GM21360 (cell line): ENCODE results near the gene SHANK2.

Experiments used
- ATAC-seq: cut with Tn5 transposase; IDR thresholded peaks from one replicate; pipeline ENCODE4 v1.9.1; 2021; ENCODE audit warnings: mild to moderate bottlenecking, moderate library complexity; ENCODE audit not compliant: unreplicated experiment

Gene SHANK2

DNA sequence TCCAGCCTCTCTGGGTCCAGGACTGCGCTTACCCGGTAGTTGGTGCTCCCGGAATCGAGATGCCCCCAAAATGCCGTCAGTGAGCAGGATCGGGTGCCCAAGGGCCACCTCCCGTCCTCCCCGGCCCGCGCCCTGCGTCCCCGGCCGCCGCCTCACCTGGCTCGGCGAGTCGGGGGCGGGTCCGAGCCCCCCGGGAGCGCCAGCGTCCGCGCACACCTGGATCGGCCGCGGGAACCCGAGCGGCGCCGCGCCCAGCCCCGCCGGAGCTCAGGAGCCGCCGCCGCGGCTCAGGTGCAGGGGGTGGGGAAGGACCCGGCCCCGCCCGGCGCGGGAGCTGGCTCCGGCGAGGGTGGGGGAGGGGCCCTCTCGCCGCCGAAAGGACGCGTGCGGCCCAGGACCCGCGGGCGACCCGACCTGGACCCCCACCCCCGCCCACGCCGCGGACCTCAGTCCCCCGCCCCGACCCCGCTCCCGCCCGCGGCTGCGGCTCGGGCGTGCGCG lies at the start of gene SHANK2:
TSS of gene SHANK2 (minus strand) at position 309 of the 501 bp plus-strand sequence. CDS start 105,251 bp downstream, outside the sequence.
- ATAC-seq: no peak

DNA sequence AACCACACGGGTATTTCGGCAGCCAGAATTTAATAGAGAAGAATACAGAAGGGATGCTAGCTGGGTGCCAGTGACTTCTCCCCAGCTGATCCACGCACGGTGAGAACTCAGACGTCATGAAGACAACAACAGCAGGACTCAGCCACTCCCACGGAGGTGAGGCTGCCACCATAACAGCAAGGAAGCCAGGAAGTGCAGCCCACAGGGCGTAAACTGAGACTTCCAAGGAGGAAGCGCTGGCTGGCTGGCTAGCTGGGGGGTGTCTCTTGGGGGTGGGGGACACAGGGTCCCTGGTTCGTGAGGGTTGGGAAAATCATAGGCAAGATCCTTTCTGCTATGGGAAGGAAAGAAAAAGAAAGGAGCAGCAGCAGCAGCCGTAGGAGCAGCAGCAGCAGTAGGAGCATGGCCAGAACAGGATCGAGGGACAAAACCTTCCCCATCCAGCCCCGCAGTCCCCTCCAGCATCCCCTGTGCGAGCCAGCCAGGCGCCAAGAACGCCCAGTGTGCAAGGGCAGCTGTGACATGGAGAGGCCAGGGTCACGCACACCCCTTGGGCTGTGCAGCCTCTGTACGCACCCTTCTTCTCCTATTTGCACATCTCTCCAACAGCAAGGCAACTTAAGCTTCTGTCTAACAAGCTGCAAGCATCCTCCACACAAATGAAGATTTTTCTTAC lies 49.6 kb upstream of the SHANK2 start:
- no peak for ATAC-seq

DNA sequence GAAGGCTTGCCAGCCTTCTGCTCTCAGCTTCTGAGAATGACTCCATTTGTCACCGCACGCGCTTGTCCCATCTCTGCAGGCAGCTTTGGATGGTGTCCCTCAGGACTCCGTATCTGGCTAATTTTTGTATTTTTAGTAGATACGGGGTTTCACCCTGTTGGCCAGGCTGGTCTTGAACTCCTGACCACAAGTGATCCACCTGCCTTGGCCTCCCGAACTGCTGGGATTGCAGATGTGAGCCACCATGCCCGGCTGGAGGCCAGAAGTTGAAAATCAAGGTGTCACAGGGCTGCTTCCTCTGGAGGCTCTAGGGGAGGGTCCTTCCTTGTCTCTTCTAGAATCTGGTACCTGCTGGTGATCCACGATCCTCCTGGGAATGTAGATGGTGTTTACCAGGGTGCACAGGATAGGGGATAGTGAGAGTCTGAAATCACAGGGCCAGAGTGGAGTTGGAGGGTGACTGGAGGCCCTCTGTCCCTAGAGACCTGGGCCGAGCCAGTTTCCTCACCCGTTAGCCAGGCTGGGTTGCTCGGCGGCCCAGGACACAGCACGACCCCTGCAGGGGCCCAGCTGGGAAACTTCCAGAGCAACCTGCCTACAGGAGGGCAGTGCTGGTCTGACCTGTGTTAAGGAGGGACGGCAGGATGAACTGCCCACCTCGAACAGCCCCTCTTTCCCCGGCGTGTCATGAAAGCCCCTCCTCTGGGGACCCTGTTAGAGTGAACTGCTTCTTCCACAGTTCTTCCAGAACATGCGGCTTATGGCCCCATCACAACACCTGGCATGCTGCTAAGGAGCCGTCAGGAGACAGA lies 48.9 kb upstream of the SHANK2 start:
- no peak for ATAC-seq

DNA sequence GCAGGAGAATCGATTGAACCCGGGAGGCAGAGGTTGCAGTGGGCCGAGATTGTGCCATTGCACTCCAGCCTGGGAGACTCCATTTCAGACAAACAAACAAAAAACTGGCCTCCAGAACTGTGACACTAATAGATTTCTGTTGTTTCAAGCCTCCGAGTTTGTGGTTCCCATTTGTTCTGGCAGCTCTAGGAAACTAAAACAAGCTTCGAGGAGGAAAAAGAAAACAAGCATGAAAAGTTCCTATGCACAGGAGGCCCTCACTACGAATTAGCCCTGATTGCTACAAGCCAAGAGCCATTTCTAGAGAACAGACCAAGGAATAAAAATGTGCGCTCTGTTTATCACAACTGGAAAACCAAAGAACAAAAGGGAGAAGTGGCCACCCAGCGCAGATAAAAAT lies 47.8 kb upstream of the SHANK2 start:
- ATAC-seq: no peak

DNA sequence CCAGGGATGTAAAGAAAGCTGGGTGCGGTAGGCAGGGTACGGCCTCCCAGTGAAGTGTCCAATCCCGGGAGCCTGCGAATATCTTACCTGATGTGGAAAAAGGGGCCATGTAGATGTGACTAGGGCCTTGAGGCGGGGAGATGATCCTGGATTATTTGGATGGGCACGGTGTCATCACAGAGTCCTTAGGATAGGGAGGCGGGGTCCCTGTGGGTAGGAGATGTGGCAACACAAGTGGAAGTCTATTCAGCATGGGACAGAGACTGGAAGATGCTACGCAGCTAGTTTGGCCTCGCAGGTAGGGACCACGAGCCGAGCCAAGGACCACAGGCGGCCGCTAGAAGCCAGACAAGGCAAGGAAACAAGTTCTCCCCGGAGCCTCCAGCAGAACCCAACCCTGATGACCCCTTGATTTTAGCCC lies 46.4 kb upstream of the SHANK2 start:
- ATAC-seq: no peak

DNA sequence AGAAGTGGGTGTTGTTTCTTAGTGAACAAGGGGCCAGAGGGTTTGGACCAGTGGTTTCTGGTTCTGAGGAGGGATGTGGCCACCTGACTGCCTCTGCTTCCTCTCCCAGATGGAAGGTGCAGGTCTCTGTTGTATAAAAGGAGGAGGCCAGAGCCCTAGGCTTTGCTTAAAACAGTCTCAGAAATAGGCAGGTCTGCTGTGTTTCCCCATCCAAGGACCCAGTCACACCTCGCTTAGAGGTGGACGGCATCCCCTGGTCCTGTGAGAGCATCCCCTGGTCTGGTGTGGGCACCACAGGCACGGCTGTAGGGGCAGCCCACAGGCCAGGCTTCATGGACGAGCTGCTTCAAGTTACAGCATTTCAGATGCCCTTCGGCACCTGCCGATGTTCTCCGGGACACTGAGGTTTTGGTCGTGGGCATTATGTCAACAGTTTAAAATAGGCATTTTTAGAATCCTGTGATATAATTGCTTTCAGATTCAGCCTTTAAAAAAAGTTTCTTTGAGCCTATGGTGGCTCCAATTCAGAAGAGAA lies 45.7 kb upstream of the SHANK2 start:
- no peak for ATAC-seq

DNA sequence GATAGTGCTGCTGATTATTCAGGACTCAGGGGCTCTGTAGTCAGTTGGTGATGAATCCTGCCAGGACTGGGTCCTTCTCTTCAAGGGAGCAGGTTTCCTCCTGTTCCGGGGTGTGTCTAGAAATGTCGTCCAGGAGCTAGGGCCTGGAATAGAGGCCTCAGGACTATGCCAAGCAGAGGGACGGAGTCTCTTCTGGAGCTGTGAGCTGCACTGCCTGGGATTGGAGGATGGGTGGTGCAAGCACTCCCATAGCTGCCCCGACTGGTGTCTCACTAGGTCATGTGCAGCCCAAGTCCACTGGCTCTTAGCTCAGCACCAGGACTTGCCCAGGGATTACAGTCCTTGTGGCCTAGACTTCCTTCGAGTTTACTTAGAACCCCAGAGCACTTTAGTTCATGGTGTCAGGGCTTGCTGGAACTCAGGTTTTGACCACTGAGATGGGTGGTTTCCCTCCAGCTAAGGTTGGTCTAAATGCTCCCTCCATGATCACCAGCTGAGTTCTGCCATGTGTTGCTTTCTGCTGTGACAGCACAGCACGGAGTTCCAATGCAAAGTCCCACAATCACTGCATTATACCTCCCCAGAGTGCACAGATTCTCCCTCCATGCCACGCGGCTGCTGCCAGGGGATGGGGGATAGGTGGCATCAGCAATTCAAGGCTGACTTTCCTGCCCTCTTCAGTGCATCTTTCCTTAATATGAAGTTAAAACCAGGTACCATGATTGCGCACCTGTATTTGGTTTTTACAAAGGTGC lies 42.6 kb upstream of the SHANK2 start:
- no peak for ATAC-seq

DNA sequence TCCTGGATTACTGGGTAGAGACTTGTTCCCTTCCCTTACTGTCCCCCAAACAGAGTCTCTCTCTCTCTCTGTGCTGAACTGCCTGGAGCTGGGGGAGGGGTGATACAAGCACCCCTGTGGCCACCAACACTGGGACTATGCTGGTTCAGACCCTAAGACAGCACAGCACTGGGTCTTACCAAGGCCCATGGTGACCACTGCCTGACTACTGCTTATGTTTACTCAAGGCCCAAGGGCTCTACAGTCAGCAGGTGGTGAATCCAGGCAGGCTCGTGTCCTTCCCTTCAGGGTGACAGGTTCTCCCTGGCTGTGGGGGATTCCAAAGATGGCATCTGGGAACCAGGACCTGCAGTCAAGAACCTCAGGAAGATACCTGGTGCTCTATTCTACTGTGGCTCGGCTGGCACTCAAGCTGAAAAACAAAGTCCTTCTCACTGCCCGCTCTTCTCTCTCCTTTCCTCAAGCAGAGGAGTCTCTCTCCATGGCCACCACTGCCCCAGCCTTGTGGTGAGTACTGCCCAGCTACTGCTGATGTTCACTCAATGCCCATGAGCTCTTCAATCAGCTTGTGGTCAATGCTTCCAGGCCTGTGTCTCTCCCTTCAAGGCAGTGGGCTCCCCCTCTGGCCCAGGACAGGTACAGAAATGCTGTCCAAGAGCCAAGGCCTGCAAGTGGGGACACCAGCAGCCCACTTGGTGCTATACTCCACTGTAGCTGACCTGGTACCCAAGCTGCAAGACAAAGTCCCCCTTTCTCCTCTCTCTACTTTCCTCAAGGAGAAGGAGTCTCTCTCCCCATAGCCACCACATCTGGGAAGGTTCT lies 41.8 kb upstream of the SHANK2 start:
- no peak for ATAC-seq

DNA sequence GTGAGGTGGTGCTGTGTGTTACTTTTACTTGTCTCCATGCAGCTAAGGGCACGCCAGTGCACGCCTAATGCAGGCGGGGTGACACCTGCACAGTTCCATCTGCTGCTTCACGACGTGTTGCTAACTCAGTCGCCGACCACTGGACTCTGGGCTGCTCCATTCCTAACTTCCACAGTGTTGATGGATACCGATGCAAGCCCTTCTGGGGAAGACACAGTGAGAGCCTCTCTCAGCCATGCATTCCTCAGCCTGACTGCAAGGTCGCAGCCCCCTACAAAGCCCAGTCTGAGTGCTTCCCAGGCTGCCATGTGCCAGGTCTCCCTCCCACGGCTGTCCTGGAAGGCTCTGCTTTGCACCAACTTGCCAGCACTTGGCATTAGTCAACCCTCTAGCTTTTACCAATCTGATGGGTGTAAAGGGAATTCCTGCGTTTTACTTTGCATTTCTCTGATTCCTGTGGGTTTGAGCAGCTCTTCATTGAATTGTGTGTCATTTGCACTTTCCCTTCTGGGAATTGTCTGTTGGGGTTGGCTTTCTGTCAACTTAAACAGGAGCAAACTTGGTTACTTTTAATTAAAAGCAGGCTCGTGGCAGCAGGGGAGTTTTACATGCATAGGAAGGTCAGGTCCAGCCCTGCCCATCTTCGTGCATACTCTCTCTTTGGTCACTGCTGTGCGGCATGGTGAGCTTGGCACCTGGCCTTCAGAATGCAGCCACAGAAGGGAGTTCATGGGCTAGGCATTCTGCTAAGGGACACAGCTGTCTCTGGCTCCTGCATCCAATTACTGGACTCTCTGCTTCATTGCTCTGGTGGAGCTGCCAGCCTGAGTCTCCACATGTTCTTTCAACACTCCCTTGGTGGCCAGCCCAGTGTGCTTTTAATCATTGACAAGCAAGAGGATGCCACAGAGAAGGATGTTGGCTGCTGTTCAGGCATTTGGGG lies 34.6 kb upstream of the SHANK2 start:
- no peak for ATAC-seq

DNA sequence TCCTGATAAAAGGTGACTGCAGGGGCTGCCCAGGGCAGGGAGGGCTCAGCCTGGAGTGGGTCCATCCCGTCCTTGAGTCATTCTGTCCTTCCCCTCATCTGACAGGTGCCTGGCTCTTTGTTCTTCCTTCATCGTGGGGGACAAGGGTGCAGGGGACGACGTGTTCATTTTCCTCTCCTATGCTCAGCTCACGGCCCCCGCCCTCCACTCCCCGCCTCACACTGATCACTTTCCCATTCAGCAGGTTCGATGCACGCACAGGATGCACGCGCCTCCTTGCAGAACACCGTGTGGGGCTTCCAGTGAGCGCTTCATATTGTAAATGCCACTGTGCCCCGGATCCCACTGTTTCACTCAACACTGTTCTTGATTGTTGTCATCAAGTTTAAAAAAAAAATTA lies 32.7 kb upstream of the SHANK2 start:
- ATAC-seq: no peak

DNA sequence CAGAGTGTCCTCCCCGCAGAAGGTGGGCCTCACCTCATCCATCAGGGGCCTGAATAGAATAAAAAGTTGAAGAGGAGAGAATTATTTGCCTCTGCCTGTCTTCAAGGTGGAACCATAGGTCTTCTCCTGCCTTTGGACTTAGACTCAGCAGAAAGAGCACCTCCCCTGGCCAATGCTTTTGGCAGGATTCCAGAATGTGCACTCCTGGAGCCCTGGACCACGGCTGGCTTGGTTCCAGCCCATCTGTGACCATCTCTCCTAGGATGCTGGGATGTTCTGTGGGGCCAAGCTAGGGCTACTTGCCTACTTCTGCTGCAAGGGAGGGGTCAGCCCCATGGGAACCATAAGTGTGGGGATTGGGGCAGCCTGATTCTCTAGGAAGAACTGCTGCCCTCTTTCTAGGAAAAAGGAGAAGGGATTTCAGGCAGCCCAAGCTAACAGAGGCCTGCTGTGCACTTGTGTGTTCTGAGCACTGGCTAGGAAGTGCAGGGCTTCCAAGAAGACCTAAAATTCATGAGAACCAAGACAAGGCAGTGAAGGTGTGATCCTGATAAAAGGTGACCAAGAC lies 32.2 kb upstream of the SHANK2 start:
- ATAC-seq: no peak

DNA sequence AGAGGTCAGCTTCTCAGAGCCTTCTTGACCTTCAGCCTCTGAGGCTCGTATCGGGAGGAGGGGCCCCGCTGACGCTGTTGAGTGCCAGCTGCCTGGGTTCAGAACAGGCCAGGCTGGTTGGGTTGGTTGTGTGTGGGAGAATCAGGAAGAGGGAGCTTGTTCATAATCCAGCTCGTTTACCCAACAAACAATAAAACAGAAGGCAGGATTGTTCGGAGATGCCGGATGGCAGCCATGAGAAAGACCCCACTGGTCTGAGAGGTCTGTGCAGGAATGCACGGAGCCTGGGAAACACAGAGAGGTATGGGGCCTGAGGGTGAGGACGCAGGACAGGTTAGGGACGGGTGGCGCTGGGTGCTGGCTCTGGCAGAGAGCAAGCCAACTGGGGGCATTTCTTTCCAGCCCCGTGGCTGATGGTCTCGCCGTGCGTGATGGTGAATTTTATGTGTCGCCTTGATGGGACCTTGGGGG lies 31.6 kb upstream of the SHANK2 start:
- no peak for ATAC-seq

DNA sequence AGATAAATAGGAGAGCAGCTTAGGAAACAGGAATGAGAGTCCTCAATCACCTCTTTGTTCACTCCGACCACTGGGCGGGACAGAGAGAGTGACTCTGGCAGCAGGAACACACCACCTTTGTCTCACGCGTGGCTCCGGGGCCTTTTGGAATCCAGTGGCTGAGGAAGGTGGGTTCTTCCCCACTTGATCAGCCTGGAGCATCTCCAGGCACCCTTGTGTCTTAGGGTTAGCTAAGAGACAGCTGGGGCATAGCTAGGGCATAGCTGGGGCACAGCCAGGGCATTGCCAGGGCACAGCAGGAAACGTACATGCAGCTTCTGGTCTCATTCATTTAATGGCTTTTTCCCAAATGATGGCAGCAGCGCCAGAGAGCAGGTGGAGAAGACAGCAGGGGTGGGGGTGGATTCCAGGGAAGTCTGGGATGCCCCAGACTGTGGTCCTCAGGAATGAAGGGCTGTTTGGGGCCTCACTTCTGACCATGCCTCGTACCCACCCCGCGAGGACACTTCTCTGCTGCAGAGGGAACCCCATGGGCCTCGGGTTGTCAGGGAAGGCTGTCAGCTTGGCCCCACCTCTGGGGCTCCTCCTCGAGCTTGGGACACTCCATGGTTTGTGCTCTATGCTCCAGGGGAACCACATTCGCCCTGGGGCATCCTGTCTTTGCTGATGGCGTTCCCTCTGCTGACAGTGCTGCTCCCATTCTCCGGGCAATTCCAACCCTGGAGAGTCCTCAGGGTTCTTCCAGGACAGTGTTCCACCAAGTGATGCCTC lies 30.4 kb upstream of the SHANK2 start:
- no peak for ATAC-seq

DNA sequence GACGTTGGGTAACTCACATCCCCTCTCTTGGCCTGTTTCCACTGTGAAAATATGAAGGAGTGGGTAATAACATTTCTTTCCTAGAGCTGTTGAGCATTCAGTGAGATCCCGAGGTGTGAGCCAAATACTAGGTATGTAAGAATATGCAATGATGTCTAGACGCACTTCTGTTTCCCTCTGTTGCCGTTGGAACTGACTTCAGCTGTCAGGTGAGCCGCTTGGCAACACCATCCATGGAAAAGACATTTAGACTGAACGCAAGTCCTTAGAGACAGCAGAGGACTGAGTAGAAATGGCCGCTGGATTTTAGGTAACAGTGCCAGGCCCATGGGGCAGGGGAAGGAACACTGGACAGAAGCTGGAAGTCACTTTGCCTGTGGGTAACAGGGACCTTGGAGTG lies 29.5 kb upstream of the SHANK2 start:
- no peak for ATAC-seq

DNA sequence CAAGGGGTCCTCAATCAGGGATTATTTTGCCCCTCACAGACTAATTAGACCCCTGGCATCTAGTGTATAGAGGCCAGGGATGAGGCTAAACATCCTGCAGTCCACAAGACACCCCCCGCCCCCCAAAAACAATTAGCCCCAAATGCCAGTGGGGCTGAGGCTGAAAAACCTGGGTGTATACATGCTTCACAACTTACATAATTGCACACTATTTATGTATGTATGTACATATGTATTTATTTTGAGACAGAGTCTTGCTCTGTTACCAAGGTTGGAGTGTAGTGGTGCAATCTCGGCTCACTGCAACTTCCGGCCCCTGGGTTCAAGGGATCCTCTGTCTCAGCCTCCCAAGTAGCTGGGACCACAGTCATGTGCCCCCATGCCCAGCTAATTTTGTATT lies 28.8 kb upstream of the SHANK2 start:
- ATAC-seq: no peak

DNA sequence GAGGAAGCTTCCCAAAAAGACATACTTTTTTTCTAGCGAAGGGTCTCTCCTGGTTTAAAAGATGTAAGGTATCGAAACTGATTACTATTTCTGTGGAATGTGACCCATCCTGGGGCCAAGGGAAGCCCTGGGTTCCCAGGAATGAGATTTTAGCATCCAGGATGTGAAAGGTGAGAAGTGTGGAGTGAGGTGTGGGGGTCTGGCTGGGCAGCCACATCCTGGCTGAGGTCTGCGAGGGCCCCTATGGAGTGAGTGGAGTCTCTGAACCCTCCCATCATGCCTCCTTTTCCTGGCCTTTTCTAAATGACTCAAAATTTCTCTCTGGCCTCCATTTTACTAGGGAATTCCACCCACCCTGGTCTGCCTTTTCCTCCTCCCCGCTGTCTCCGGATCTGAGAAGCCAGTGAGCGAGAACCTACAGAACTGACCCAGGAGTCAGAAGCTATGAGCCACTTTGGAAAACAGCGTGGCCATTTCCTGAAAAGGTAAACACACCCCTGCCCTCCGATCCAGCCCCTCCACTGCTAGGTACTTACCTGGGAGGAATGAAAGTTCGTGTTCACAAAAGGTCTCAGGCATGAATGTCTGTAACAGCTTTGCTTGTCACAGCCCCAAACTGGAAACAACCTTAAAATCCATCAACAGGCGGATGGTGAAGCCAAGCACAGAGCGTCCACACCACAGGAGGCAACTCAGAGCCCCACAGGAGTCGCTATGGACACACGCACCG lies 27.7 kb upstream of the SHANK2 start:
- ATAC-seq: no peak

DNA sequence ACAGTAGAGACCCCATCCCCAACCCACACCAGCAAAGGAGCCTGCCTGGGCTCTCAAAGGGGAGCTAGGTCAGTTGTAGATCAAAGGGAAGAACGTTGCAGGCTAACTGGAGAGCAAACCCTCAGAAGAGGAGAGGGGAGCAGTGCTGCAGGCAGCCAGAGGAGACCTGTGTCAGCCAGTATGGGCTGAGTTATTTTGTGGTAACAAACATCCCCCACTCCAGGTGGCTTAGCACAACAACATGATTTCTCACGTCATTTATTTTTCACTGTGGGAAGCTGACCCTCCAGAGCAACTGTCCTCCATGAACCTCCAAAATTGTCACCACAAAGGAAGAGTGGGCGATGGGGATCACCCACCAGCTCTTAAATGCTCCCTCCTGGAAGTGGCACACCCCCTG lies 19.8 kb upstream of the SHANK2 start:
- ATAC-seq: no peak
